ENCODE measurements around the gene ABHD17C.

ABHD17C gene

GRCh38 chr15:80709542-80709941 is 14.4 kb downstream of the ABHD17C start:
- Histone ChIP-seq H3K4me3 (ENCODE audit: low read length, poor library complexity, severe bottlenecking) (no peak overlapping the region), H3K4me1 (ENCODE audit: insufficient read depth, low read length, poor library complexity, severe bottlenecking) (no peaks in the 10 kb centered on the region), H3K9ac (ENCODE audit: low read depth, low read length, poor library complexity, severe bottlenecking) (no peak overlapping the region), H3K9me2 (replicated peaks; ENCODE audit: low read depth, low read length) (no peaks in the 10 kb centered on the region), H3K36me3 (ENCODE audit: insufficient read depth, low read length) (no peaks in the 10 kb centered on the region), H3K79me2 (ENCODE audit: insufficient read depth, low read length) (no peaks in the 10 kb centered on the region), H3K9me3 (ENCODE audit: insufficient read depth, low read depth, low read length) (no peaks in the 10 kb centered on the region), H3K27me3 (ENCODE audit: insufficient read depth, low read length, poor library complexity, severe bottlenecking) (no peaks in the 10 kb centered on the region), H3F3A (ENCODE audit: low read depth) (no peaks in the 10 kb centered on the region), H4K20me1 (ENCODE audit: insufficient read depth, low read length, poor library complexity, severe bottlenecking) (no peaks in the 10 kb centered on the region), H2AFZ (ENCODE audit: low read length) (no peak overlapping the region), H3K4me2 (ENCODE audit: low read depth, low read length, poor library complexity, severe bottlenecking) (no peak overlapping the region)
- TF ChIP-seq EZH2phosphoT487 (IDR thresholded peaks at IDR 0.05; ENCODE audit: borderline replicate concordance) (no peak), CTCF (conservative IDR thresholded peaks at IDR 0.05; ENCODE audit: low read length) (no peak)

GRCh38 chr15:80710635-80711554 is 15.8 kb downstream of the ABHD17C start:
- no peaks in the 10 kb centered on the region for H3K9me3 ChIP-seq (ENCODE audit: insufficient read depth, low read depth, low read length)
- no peaks in the 10 kb centered on the region for H4K20me1 ChIP-seq (ENCODE audit: insufficient read depth, low read length, poor library complexity, severe bottlenecking)
- no peaks in the 10 kb centered on the region for H3K4me1 ChIP-seq (ENCODE audit: insufficient read depth, low read length, poor library complexity, severe bottlenecking)
- H3K79me2 ChIP-seq (ENCODE audit: insufficient read depth, low read length), result no peaks in the 10 kb centered on the region
- TF ChIP-seq CTCF (conservative IDR thresholded peaks at IDR 0.05; ENCODE audit: low read length) (no peak), EZH2phosphoT487 (IDR thresholded peaks at IDR 0.05; ENCODE audit: borderline replicate concordance) (no peak)
- no peak overlapping the region for H3K4me3 ChIP-seq (ENCODE audit: low read length, poor library complexity, severe bottlenecking)
- no peak overlapping the region for H3K4me2 ChIP-seq (ENCODE audit: low read depth, low read length, poor library complexity, severe bottlenecking)
- no peak overlapping the region for H2AFZ ChIP-seq (ENCODE audit: low read length)
- no peaks in the 10 kb centered on the region for H3F3A ChIP-seq (ENCODE audit: low read depth)
- H3K9ac ChIP-seq (ENCODE audit: low read depth, low read length, poor library complexity, severe bottlenecking), result no peak overlapping the region
- no peaks in the 10 kb centered on the region for H3K9me2 ChIP-seq (replicated peaks; ENCODE audit: low read depth, low read length)
- no peaks in the 10 kb centered on the region for H3K27me3 ChIP-seq (ENCODE audit: insufficient read depth, low read length, poor library complexity, severe bottlenecking)
- H3K36me3 ChIP-seq (ENCODE audit: insufficient read depth, low read length), result no peaks in the 10 kb centered on the region

GRCh38 chr15:80711886-80712285 is 16.8 kb downstream of the ABHD17C start:
- Histone ChIP-seq H2AFZ (ENCODE audit: low read length) (no peak overlapping the region), H4K20me1 (ENCODE audit: insufficient read depth, low read length, poor library complexity, severe bottlenecking) (no peaks in the 10 kb centered on the region), H3K4me3 (ENCODE audit: low read length, poor library complexity, severe bottlenecking) (no peak overlapping the region), H3K4me1 (ENCODE audit: insufficient read depth, low read length, poor library complexity, severe bottlenecking) (no peaks in the 10 kb centered on the region), H3K9me2 (replicated peaks; ENCODE audit: low read depth, low read length) (no peaks in the 10 kb centered on the region), H3K4me2 (ENCODE audit: low read depth, low read length, poor library complexity, severe bottlenecking) (no peak overlapping the region), H3K9me3 (ENCODE audit: insufficient read depth, low read depth, low read length) (no peaks in the 10 kb centered on the region), H3K9ac (ENCODE audit: low read depth, low read length, poor library complexity, severe bottlenecking) (no peak overlapping the region), H3K27me3 (ENCODE audit: insufficient read depth, low read length, poor library complexity, severe bottlenecking) (no peaks in the 10 kb centered on the region), H3K79me2 (ENCODE audit: insufficient read depth, low read length) (no peaks in the 10 kb centered on the region), H3K36me3 (ENCODE audit: insufficient read depth, low read length) (no peaks in the 10 kb centered on the region), H3F3A (ENCODE audit: low read depth) (no peaks in the 10 kb centered on the region)
- TF ChIP-seq EZH2phosphoT487 (IDR thresholded peaks at IDR 0.05; ENCODE audit: borderline replicate concordance) (no peak), CTCF (conservative IDR thresholded peaks at IDR 0.05; ENCODE audit: low read length) (no peak)
